ENCODE measurements around the gene HTRA3. TPM values are rescaled to one million over a fixed set of nuclear protein-coding genes. Genes with fewer than 3 reads are reported as not detected.

The HTRA3 gene
- total and polyA plus RNA-seq, 2 experiments from 2014 or later = 6.9 to 15.7 TPM

DNA sequence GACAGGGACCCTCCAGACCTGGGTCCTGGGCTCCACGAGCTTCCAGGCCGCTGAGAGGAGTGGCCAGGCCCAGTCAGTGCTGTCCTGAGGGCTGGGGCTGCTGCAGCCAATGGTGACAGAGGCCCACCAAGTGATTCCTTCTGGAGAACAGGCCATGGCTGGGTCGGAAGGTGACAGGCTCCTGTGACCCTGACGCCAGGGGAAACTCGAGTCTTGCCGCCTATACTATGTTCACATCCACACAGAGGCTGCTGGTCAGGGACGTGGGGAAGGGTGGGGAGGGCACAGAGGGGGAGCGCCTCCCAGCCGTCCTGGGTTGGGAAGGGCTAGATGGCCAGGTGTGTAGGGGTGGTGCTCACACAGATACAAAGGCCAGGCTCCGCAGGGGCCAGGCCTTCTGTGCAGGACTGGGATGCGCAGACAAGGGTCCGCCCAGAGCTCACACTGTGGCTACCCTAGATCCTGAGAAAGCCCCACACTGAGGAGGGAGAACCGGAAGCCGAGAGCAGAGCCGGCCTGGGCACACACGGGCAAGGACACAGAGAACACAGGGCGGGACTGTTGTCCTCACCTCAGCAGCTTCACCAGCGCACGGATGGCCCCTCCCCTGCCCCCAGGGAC is 81.4 kb downstream of the HTRA3 start:
- Histone ChIP-seq H3K27me3 (no peaks in the 10 kb centered on the region), H3K36me3 (no peaks in the 10 kb centered on the region), H3K4me1 (ENCODE audit: low read depth) (no peaks in the 10 kb centered on the region), H3K27ac (no peak overlapping the region), H3K4me3 (no peak overlapping the region), H3K9me3 (ENCODE audit: low read depth) (no peaks in the 10 kb centered on the region)
- no peak for DNase-seq (ENCODE audit: low read depth in 1 of 2, low spot score in 1 of 2)
- TF ChIP-seq, protein P1, sequence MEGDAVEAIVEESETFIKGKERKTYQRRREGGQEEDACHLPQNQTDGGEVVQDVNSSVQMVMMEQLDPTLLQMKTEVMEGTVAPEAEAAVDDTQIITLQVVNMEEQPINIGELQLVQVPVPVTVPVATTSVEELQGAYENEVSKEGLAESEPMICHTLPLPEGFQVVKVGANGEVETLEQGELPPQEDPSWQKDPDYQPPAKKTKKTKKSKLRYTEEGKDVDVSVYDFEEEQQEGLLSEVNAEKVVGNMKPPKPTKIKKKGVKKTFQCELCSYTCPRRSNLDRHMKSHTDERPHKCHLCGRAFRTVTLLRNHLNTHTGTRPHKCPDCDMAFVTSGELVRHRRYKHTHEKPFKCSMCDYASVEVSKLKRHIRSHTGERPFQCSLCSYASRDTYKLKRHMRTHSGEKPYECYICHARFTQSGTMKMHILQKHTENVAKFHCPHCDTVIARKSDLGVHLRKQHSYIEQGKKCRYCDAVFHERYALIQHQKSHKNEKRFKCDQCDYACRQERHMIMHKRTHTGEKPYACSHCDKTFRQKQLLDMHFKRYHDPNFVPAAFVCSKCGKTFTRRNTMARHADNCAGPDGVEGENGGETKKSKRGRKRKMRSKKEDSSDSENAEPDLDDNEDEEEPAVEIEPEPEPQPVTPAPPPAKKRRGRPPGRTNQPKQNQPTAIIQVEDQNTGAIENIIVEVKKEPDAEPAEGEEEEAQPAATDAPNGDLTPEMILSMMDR (IDR thresholded peaks at IDR 0.05; ENCODE audit: low read depth, low read length) = no peak

DNA sequence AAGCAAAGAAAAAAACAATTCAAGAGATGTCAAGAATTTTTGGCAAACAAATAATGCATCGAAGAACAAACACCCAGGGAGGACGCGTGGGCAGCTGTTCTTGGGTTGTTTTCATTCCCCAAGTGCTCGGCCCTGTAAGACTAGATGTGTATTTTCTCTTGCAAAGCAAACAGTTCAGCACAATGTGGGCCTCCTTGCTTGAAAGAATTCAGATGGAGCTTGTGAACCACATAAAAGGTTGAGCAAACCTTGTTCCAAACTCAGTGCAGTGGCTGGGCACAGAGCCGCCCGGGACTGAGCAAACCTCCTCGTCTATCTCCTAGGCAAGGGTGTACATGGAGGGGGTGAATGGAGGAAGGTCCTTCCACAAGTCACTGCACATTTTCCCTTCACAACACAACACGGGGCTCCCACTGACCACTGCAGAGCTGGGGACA is 82.4 kb downstream of the HTRA3 start:
- TF ChIP-seq, protein P1 (IDR thresholded peaks at IDR 0.05; ENCODE audit: low read depth, low read length) = no peak
- Histone ChIP-seq H3K9me3 (ENCODE audit: low read depth) (no peaks in the 10 kb centered on the region), H3K27ac (no peak overlapping the region), H3K36me3 (no peaks in the 10 kb centered on the region), H3K4me1 (ENCODE audit: low read depth) (no peaks in the 10 kb centered on the region), H3K4me3 (no peak overlapping the region), H3K27me3 (no peaks in the 10 kb centered on the region)
- DNase-seq (ENCODE audit: low read depth in 1 of 2, low spot score in 1 of 2) = peak in 1 of 2 donors; percentile 70

DNA sequence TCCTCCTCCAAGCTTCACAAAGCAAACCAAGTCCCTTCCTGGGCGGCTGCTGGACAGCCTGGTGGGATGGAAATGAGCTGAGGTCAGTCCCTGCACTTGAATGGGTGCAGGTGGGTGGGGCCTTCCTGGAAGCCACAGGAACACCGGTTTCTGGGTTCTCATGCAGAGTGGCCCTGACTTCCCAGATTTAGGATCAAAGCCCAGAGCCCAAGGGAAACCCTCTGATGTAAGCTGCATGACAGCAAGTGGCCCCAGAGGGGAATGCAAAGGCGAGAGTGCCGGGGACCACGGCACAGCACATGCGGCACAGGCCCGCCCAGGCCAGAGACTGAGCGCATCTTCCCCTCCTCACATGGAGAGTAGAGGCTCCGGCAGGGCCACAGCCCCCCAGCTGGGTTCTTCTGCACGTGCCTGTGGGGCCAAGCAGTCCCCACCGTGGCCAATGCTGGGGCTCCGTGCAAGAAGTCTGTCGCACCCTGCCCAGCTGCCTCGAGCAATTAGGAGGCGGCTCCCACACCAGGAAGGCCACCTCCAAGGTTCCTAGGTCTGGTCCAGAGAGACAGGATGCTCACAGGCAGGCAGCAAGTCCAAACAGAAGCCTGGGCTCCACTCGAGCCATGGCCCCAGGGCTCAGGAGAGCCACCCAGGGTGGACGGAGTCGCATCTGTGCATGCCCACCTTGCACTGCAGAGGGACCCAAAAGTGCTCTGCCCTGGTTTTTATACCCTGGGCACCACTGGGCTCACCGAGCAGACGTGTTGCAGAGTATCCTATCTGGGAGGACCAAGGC is 83.0 kb downstream of the HTRA3 start:
- Histone ChIP-seq H3K4me1 (ENCODE audit: low read depth) (no peaks in the 10 kb centered on the region), H3K27me3 (no peaks in the 10 kb centered on the region), H3K9me3 (ENCODE audit: low read depth) (no peaks in the 10 kb centered on the region), H3K4me3 (no peak overlapping the region), H3K27ac (no peak overlapping the region), H3K36me3 (no peaks in the 10 kb centered on the region)
- no peak for DNase-seq (ENCODE audit: low read depth in 1 of 2, low spot score in 1 of 2)
- TF ChIP-seq, protein P1 (IDR thresholded peaks at IDR 0.05; ENCODE audit: low read depth, low read length) = no peak

DNA sequence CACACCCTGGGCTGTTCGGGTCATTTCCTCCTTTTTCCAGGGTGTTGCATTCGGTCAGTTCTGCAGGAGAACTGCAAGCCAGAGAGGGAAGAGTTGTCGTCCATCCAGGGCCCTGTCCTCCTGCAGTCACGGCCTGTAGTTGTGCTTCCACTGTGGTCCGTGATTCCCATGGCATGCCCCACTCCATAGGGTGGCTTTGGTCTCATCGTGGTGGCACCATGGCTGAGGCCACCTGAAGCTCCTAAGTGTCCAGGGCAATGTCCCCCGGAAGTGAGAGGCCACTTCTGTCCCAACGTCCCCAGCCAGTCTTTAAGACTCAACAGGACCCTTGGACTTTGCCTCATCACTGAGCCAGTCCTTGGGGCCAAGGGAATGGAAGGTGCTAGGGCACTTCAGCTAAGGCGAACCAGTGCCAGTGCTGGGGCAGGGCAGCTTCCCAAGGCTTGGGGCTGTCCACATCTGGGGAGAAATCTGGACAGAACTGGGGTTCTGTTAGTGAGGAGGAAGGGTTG is 83.7 kb downstream of the HTRA3 start:
- H3K27ac ChIP-seq = no peak overlapping the region
- H3K36me3 ChIP-seq = no peaks in the 10 kb centered on the region
- TF ChIP-seq, protein P1 (IDR thresholded peaks at IDR 0.05; ENCODE audit: low read depth, low read length) = no peak
- no peak for DNase-seq (ENCODE audit: low read depth in 1 of 2, low spot score in 1 of 2)
- H3K27me3 ChIP-seq = no peaks in the 10 kb centered on the region
- no peaks in the 10 kb centered on the region for H3K9me3 ChIP-seq (ENCODE audit: low read depth)
- no peaks in the 10 kb centered on the region for H3K4me1 ChIP-seq (ENCODE audit: low read depth)
- no peak overlapping the region for H3K4me3 ChIP-seq

DNA sequence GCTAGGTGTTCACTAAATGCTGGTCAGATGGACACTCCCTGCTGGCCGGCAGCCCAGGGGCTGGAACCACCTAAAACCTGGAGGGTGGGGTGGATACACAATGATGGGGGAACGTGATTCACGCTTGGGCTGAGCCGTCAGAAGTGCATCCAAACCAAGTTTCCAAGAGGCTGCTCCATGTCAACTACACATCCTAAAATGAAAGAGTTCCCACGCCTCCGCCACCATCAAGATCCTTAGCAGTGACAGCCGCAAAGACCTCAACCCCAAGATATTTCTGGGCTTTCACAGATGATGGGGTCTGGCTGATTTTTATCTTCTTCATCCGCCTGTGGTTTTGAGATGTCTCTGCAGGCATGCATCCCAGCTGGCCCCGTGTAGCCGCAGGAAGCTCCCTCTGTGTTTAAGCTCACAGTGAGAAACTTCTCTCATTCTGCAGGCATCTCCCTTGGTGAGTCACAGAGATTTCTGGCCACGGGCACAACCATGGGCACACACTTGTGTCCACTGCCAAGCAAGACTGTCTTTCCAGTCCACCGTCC is 84.4 kb downstream of the HTRA3 start:
- no peak overlapping the region for H3K27ac ChIP-seq
- peak in 1 of 2 donors; percentile 33 for DNase-seq (ENCODE audit: low read depth in 1 of 2, low spot score in 1 of 2)
- H3K36me3 ChIP-seq = no peaks in the 10 kb centered on the region
- H3K27me3 ChIP-seq = no peaks in the 10 kb centered on the region
- TF ChIP-seq, protein P1 (IDR thresholded peaks at IDR 0.05; ENCODE audit: low read depth, low read length) = no peak
- H3K4me3 ChIP-seq = no peak overlapping the region
- H3K4me1 ChIP-seq (ENCODE audit: low read depth) = no peaks in the 10 kb centered on the region
- H3K9me3 ChIP-seq (ENCODE audit: low read depth) = no peaks in the 10 kb centered on the region

Data from cardiac muscle cell (in vitro differentiated cells and primary cell).